Gastrocnemius medialis (tissue), 4 donors: ENCODE measurements around the gene ANKRD13B.

ENCODE experiments used
- POLR2A ChIP-seq, 2 donors: fragments of 450-650 bp; IDR thresholded peaks; one replicate each; pipeline ENCODE4 v1.6.1; 2017; ENCODE audit warnings: antibody characterized with exemption in 2 of 2, mild to moderate bottlenecking in 2 of 2, moderate library complexity in 2 of 2
- TF ChIP-seq, protein P1 (sequence below), 5 experiments: fragments of 450-650 bp in 3 of 5; fragments of 200-600 bp in 2 of 5; sonication (generic) in 2 of 5; IDR thresholded peaks in 4 of 5; conservative IDR thresholded peaks in 1 of 5; 1 replicate in 4 of 5; 2 replicates in 1 of 5; pipeline ENCODE4 v1.5.1; 2016 to 2019; ENCODE audit warnings: antibody characterized with exemption in 5 of 5, mild to moderate bottlenecking in 3 of 5, moderate library complexity in 3 of 5

- TF ChIP-seq POLR2A (IDR thresholded peaks at IDR 0.05): peak; percentile 42 to 67
- TF ChIP-seq, protein P1, sequence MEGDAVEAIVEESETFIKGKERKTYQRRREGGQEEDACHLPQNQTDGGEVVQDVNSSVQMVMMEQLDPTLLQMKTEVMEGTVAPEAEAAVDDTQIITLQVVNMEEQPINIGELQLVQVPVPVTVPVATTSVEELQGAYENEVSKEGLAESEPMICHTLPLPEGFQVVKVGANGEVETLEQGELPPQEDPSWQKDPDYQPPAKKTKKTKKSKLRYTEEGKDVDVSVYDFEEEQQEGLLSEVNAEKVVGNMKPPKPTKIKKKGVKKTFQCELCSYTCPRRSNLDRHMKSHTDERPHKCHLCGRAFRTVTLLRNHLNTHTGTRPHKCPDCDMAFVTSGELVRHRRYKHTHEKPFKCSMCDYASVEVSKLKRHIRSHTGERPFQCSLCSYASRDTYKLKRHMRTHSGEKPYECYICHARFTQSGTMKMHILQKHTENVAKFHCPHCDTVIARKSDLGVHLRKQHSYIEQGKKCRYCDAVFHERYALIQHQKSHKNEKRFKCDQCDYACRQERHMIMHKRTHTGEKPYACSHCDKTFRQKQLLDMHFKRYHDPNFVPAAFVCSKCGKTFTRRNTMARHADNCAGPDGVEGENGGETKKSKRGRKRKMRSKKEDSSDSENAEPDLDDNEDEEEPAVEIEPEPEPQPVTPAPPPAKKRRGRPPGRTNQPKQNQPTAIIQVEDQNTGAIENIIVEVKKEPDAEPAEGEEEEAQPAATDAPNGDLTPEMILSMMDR (IDR thresholded peaks at IDR 0.05 in 4 of 5, conservative IDR thresholded peaks at IDR 0.05 in 1 of 5): no peak
Observed at GRCh38 chr17:29615492-29616299, 22.8 kb downstream of the ANKRD13B start.
